ENCODE results near the gene KDM4B. TPM values are rescaled to one million over a fixed set of nuclear protein-coding genes. Genes with fewer than 3 reads are reported as not detected.

Gene KDM4B
- polyA plus RNA-seq, 4 donors = 18.5 to 31.9 (median 28.6) TPM

- DNase-seq (ENCODE audit: low read depth in 4 of 4, low spot score in 2 of 4) = no peak
Measured at GRCh38 chr19:4983346-4984105, 14.6 kb downstream of the KDM4B start.

GRCh38 chr19:4984106-4984380 is 15.1 kb downstream of the KDM4B start:
- no peak for DNase-seq (ENCODE audit: low read depth in 4 of 4, low spot score in 2 of 4)

GRCh38 chr19:4984438-4984990 is 15.6 kb downstream of the KDM4B start:
- no peak for DNase-seq (ENCODE audit: low read depth in 4 of 4, low spot score in 2 of 4)

GRCh38 chr19:4985551-4985991 is 16.7 kb downstream of the KDM4B start:
- DNase-seq (ENCODE audit: low read depth in 4 of 4, low spot score in 2 of 4) = no peak

GRCh38 chr19:4986056-4986455 is 17.1 kb downstream of the KDM4B start:
- DNase-seq (ENCODE audit: low read depth in 4 of 4, low spot score in 2 of 4) = no peak

- no peak for DNase-seq (ENCODE audit: low read depth in 4 of 4, low spot score in 2 of 4)
Measured at GRCh38 chr19:4986471-4986891, 17.6 kb downstream of the KDM4B start.

GRCh38 chr19:4987256-4987655 is 18.3 kb downstream of the KDM4B start:
- DNase-seq (ENCODE audit: low read depth in 4 of 4, low spot score in 2 of 4) = no peak

- no peak for DNase-seq (ENCODE audit: low read depth in 4 of 4, low spot score in 2 of 4)
Measured at GRCh38 chr19:4987692-4988370, 18.9 kb downstream of the KDM4B start.

- no peak for DNase-seq (ENCODE audit: low read depth in 4 of 4, low spot score in 2 of 4)
Measured at GRCh38 chr19:4988770-4989251, 19.9 kb downstream of the KDM4B start.

GRCh38 chr19:4990306-4990705 is 21.4 kb downstream of the KDM4B start:
- no peak for DNase-seq (ENCODE audit: low read depth in 4 of 4, low spot score in 2 of 4)

- DNase-seq (ENCODE audit: low read depth in 4 of 4, low spot score in 2 of 4) = no peak
Measured at GRCh38 chr19:4991538-4991937, 22.6 kb downstream of the KDM4B start.

- no peak for DNase-seq (ENCODE audit: low read depth in 4 of 4, low spot score in 2 of 4)
Measured at GRCh38 chr19:4991996-4992698, 23.2 kb downstream of the KDM4B start.

- no peak for DNase-seq (ENCODE audit: low read depth in 4 of 4, low spot score in 2 of 4)
Measured at GRCh38 chr19:4993683-4994082, 24.8 kb downstream of the KDM4B start.

GRCh38 chr19:4996701-4997100 is 27.8 kb downstream of the KDM4B start:
- DNase-seq (ENCODE audit: low read depth in 4 of 4, low spot score in 2 of 4) = no peak

GRCh38 chr19:4997297-4997696 is 28.4 kb downstream of the KDM4B start:
- DNase-seq (ENCODE audit: low read depth in 4 of 4, low spot score in 2 of 4) = no peak

- no peak for DNase-seq (ENCODE audit: low read depth in 4 of 4, low spot score in 2 of 4)
Measured at GRCh38 chr19:5000120-5000611, 31.3 kb downstream of the KDM4B start.

GRCh38 chr19:5001615-5002014 is 32.7 kb downstream of the KDM4B start:
- DNase-seq (ENCODE audit: low read depth in 4 of 4, low spot score in 2 of 4) = no peak

- no peak for DNase-seq (ENCODE audit: low read depth in 4 of 4, low spot score in 2 of 4)
Measured at GRCh38 chr19:5002143-5002542, 33.2 kb downstream of the KDM4B start.

- DNase-seq (ENCODE audit: low read depth in 4 of 4, low spot score in 2 of 4) = no peak
Measured at GRCh38 chr19:5003781-5004180, 34.9 kb downstream of the KDM4B start.

GRCh38 chr19:5005096-5005495 is 36.2 kb downstream of the KDM4B start:
- no peak for DNase-seq (ENCODE audit: low read depth in 4 of 4, low spot score in 2 of 4)

- no peak for DNase-seq (ENCODE audit: low read depth in 4 of 4, low spot score in 2 of 4)
Measured at GRCh38 chr19:5006201-5006600, 37.3 kb downstream of the KDM4B start.
